ENCODE measurements around the gene PPP1R14B.

PPP1R14B gene

DNA sequence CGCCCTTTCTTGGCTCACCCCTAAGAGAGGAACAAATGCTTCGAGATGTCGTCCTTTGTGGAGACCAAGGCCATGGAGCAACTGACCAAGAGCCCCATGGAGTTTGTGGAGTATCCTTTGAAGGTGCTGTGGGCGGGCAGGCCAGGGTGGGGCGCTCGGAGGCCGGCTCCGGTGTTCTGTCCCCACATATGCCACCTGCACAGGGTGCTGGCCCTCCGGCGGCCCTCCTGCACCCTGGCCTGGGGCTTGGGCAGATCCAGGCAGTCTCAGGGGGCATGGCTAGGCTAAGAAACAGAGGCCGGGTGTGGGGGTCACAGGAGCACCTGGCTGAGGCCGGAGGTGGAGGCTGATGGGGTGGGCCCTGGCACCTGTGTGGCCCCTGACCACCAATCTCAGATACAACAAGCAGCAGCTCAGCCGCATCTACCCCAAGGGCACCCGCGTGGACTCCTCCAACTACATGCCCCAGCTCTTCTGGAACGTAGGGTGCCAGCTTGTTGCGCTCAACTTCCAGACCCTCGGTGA lies 14.9 kb upstream of the PPP1R14B start:
- DNase-seq (ENCODE audit: low read depth in 4 of 4, low spot score in 1 of 4) = no peak

DNA sequence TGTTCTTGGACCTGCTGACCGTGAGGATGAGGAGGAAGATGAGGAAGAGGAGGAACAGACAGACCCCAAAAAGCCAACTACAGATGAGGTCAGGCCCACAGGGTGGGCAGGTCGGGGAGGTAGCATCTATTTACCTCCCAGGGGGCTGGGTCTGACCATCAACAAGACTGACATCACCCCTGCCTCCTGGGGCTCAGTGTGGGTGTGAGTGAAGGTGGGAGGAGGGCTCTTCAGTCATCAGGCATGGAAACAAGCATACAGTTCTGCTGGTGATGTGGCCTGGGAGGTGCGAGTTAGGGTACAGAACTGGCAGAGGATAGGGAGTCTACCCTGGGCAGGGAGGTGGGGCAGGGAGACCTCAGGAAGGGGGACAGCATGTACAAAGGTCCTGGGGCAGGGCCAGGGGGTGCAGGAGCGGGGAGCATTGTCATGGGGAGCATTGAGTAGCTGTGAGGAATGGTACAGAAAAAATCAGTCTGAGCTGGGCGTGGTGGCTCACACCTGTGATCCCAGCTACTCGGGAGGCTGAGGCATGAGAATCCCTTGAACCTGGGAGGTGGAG lies 13.5 kb upstream of the PPP1R14B start:
- DNase-seq (ENCODE audit: low read depth in 4 of 4, low spot score in 1 of 4) = no peak

- DNase-seq (ENCODE audit: low read depth in 4 of 4, low spot score in 1 of 4) = no peak
Observed at GRCh38 chr11:64259533-64260067, 12.9 kb upstream of the PPP1R14B start.

DNA sequence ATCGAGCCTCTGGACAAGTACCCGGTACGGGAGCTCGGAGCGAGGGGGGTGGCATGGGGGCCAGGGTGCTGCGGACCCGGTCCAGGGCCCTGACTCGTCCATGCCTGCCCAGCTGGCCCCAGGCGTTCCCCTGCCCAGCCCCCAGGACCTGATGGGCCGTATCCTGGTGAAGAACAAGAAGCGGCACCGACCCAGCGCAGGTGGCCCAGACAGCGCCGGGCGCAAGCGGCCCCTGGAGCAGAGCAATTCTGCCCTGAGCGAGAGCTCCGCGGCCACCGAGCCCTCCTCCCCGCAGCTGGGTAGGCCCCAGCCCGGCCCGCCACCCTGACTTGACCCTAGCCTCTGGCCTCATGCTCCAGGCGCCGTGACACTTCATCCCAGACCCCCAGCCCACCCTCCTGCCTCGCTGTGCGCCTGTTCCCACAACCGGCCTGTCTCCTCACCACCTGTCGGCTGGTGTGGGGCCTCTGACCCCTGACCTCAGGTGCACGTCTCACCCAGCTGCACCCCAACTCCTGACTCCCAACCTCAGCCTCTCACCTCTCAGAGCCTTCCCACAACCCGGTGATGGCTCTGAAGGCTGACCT lies 12.3 kb upstream of the PPP1R14B start:
- no peak for DNase-seq (ENCODE audit: low read depth in 4 of 4, low spot score in 1 of 4)

DNA sequence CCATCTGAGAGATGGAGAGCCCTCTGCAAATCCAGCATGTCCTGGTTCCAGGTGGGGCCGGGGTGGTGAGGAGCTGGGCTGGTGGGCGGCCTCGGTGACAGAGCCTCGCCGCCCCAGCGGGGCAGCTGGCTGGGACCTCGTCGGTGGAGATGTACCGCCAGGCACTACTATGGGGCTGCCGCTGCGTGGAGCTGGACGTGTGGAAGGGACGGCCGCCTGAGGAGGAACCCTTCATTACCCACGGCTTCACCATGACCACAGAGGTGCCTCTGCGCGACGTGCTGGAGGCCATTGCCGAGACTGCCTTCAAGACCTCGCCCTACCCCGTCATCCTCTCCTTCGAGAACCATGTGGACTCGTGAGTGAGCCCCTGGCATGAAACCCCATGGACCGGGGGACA lies 11.6 kb upstream of the PPP1R14B start:
- no peak for DNase-seq (ENCODE audit: low read depth in 4 of 4, low spot score in 1 of 4)

GRCh38 chr11:64256300-64256699 lies 9.6 kb upstream of the PPP1R14B start:
- no peak for DNase-seq (ENCODE audit: low read depth in 4 of 4, low spot score in 1 of 4)

DNA sequence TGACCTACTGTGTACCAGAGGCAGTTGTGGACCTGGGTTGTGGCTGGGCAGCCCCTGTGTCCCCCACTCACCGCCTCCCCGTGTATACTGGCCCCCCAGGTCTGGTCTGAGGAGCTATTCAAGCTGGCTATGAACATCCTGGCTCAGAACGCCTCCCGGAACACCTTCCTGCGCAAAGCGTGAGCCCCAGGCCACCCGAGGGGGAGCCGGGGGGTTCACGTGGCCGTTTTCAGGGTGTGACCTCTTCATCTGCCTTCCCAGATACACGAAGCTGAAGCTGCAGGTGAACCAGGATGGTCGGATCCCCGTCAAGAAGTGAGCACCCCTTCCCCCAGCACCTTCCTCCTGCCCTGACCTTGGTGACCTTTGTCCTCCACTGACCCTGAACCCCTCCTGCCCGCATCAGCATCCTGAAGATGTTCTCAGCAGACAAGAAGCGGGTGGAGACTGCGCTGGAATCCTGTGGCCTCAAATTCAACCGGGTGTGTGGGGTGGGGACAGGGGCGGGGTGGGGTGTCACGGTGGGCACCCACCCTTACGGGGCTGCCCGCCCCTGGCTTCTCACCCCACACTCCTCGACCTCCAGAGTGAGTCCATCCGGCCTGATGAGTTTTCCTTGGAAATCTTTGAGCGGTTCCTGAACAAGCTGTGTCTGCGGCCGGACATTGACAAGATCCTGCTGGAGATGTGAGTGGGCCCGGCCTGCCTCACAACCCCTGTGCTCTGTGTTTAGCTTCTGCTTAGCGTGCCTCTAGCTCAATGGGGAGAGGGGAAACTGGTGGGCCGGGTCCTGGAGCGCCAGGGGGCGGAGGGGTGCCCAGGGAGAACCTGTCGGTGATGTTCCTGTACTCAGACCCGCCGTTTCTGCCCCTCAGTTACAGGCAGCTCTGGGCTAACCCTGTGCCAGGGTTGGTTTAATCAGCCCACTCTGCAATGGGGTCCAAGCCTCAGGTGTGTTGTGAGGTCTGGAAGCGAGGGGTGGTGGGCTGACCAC lies 8.7 kb upstream of the PPP1R14B start:
- DNase-seq (ENCODE audit: low read depth in 4 of 4, low spot score in 1 of 4) = no peak

DNA sequence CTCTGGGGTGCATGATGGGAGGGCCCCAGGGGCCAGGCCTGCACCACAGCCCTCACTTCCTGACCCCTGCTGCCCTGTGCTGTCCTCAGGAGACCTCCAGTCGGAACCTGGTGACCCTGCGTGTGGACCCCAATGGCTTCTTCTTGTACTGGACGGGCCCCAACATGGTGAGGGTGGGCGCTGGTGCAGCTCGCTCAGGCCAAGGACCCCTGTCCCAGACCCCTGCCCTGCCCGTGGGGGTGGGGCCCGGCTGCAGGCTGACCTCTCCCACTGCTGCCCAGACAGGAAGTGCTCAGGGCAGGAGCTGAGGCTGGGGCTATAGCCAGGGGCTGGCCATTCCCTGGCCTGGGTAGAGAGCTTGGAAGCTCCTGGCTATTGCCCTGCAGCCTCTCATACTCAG lies 7.6 kb upstream of the PPP1R14B start:
- DNase-seq (ENCODE audit: low read depth in 4 of 4, low spot score in 1 of 4) = no peak

DNA sequence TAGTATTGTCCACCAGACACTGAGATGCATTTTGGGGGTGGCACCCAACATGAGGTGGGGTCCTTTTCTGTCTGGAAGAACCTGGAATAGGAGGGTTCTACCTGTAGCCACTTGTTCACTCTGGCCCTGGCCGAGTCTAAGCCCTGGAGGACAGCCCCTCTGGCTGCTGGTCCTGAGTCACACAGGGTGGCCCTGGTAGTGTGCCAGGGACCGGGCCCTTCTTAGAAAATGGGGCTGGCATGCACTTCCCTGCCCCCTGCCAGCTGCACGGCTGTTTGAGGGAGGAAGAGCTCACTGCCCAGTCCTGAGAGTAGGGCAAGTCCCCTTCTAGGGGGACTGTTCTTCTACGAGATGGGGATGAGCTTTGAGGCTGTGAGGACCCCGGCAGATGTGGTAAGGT lies 6.7 kb upstream of the PPP1R14B start:
- no peak for DNase-seq (ENCODE audit: low read depth in 4 of 4, low spot score in 1 of 4)

DNA sequence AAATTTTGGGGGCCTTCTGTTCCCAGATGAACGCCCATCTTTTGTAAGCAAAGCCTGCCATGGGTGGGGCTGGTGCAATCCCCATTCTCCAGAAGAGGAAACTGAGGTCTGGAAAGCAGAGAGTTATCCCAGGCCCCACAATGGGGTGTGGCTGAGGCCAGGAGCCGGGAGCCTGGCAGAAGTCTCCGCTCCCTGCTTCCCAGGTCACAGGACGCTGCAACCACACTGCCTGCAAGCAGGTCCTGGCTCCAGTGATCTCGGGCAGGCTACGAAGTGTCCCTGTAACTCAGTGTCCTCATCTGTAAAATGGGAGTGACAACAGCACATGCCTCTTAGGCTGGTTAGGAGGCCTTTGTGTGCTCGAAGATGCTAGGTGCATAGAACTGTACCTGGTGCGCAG lies 6.3 kb upstream of the PPP1R14B start:
- no peak for DNase-seq (ENCODE audit: low read depth in 4 of 4, low spot score in 1 of 4)

DNA sequence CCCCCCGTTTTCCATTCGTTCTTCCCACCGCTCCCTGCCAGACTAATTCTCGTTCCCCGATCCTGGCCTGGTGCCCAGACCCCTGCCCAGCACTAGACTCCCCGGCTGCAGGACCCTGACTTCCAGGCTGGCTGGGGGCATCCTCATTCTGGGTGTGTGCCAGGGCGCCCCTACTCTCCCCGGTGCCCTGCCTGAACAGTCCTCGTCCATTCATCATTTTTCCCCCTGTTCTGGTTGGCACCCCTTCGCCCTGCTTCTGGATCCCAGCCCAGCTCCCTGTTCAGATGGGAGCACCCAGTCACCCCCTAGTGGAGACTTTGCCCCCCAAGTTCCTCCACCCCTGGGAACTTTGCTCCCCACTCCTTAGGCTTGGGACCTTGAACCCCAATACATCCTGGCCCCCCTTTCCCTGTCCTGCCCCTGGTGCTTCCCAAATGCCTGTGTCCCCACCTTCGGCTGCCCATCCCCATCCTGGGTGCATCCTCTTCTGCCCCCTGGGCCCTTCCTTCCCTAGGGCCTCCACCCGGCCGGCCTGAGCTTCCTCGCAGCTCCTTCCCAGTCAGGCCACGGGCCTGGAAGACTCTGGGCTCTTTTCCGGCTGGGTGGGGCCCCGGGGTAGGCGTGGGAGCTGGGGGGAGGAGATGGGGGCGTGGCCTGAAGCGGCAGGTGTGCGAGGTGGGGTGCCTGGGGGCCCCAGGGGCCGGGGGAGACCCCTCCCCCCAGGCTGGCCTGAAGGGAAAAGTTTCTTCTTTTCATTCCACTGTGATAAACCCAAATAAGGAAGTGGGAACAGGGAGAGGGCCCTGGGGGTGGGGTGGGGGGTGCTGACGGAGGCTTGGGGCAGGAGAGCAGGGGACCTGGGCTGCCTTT lies 5.5 kb upstream of the PPP1R14B start:
- DNase-seq (ENCODE audit: low read depth in 4 of 4, low spot score in 1 of 4) = no peak

- DNase-seq (ENCODE audit: low read depth in 4 of 4, low spot score in 1 of 4) = no peak
Observed at GRCh38 chr11:64251753-64252002, 4.9 kb upstream of the PPP1R14B start.

GRCh38 chr11:64251016-64251752 lies 4.4 kb upstream of the PPP1R14B start, which contains the start of gene PLCB3:
TSS of gene PLCB3 (plus strand) at chr11:64251530. CDS start at chr11:64251650, 120 bp downstream.
- peak in 1 of 4 experiments; percentile 51 for DNase-seq (ENCODE audit: low read depth in 4 of 4, low spot score in 1 of 4)

DNA sequence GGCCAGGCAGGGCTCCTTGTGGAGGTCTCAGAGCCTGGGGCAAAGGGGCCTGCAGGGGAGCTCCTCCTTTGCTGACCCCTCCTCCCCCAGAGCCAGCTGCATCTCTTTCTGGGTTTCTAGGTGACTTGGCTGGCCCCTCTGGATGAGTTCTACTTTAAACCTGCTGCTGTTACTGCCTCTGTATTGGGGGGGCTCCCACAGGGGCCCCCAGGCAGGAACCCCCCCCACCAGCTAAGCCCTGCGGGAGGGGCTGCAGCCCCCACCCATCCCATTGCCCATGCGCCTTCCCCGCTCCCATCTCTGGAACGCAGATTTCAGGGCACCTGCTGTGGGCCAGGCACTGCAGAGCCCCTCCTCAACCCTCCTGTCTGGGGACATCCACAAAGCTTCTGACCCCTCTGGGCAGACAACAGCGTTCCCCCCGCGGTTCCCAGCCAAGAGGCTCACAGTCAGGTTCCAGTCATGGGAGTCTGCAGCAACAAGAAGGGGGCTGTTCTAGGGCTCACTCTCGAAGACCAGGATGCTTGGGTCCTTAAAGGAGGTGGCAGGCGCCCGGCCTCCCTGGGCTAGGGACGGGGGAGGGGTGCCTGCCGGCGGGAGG lies 3.8 kb upstream of the PPP1R14B start:
- no peak for DNase-seq (ENCODE audit: low read depth in 4 of 4, low spot score in 1 of 4)

DNA sequence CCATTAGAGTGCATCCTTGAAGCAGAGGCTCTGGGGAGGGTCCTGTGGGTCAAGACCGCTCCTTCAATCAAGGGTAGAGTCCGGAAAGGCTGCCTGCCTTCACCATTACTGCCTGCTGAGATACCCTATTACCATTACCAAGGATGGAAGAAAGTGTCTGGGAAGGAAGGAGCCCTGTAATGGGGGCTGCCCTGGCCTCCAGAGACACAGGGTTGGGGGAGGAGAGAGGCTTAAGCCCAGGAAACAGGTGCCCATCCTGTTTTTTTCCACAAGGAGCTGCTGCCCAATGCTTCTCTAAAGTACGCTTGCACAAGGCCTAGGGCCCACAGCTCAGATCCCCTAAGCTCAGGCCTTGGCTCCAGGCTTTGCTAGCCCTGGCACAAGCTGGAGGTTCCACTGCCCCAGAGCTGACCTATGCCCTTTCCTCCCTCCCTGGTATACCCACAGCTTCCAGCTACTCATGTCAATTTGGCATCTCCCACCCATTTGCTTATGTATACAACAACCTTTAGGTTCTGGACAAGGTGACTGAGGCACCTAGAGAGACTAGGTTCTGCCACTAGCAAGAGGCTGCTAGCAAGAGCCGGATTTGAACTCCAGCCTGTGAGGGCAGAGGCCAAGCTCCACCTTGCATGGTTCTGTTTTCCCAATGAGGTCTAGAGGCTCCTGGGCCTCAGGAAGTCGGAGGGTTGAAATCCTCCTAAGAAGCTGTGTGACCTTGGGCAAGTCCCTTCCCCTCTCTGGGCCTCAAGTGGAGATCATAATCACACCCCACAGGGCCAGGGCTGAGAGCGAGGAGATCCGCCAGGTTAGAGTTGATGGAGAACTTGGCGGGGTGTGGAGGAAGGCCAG lies 3.0 kb upstream of the PPP1R14B start:
- DNase-seq (ENCODE audit: low read depth in 4 of 4, low spot score in 1 of 4) = no peak

DNA sequence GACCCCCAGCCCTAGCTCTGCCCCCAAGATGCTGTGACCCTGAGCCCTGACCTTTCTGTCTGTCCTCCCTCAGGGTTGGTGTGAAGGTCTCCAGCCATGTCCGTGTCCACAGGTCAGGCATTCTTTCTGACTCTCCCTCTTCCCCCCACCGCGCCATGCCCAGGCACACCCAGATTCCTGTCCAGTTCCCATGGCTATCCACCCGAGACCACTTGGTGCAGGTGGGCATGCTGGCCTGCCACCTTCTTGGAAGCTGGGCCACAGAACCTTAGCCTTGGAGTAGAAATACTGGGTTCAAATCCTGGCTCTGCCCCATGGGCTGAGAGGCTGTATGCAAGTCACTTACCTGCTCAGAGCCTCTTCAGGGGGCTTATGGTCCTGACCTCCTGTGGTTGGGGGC lies 2.3 kb upstream of the PPP1R14B start:
- no peak for DNase-seq (ENCODE audit: low read depth in 4 of 4, low spot score in 1 of 4)

DNA sequence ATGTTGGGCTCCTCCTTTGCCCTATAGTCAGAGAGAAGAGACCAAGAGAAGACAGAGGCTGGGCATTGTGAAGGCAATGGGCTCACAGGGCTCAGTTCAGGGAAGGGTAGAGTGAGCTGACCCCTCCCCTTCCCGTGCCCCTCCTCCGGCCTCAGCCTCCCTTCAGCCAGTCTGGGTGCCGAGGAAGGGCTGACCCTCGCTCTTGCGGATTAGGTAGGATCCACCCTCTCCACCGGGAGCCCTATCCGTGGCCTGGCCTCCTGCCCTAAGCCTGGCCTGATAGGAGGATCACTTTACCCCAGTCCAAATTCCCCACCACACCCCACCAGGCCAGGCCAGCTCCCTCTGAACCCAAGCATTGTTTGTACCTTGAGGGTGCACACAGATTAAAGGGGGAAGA lies 1.8 kb upstream of the PPP1R14B start:
- no peak for DNase-seq (ENCODE audit: low read depth in 4 of 4, low spot score in 1 of 4)

- DNase-seq (ENCODE audit: low read depth in 4 of 4, low spot score in 1 of 4) = no peak
Observed at GRCh38 chr11:64247729-64248531, 1.2 kb upstream of the PPP1R14B start.
